Common myeloid progenitor, CD34-positive (primary cell): ENCODE results near the gene SENP8.
"Not testable (repeated sequence)": the region's sequence is repeated elsewhere in the genome, so short reads cannot be mapped to it uniquely, and the experiment has no call there.

Experiments
- CTCF ChIA-PET: fragments of 350-600 bp; sonication (Branson Sonifier 250); formaldehyde crosslinking; loops from one replicate; lab custom pipeline; 2021; ENCODE audit warnings: antibody characterized with exemption; lab: Charles Lee
- POLR2A ChIA-PET: fragments of 350-600 bp; sonication (Branson Sonifier 250); formaldehyde crosslinking; loops from one replicate; lab custom pipeline; 2021; ENCODE audit warnings: antibody characterized with exemption; lab: Charles Lee
- DNase-seq, 3 donors: peaks; one replicate each; pipeline versions ENCODE4 v3.0.0 to v3.0.0-alpha.2; 2013
- H3K27ac ChIP-seq, 2 experiments: 1 replicate in 1 of 2; 2 replicates in 1 of 2; pipeline ENCODE4 v1.7.0; 2013; ENCODE audit warnings: inconsistent platforms in 2 of 2, low read length in 2 of 2, mild to moderate bottlenecking in 2 of 2, low read depth in 1 of 2, moderate library complexity in 1 of 2; ENCODE audit not compliant: severe bottlenecking in 2 of 2, insufficient read depth in 1 of 2, poor library complexity in 1 of 2
- H3K27me3 ChIP-seq, 5 experiments: replicated peaks in 2 of 5; 1 replicate in 3 of 5; 2 replicates in 2 of 5; pipeline versions ENCODE4 v1.6.1 to v1.7.0; 2013; ENCODE audit warnings: low read length in 4 of 5, mild to moderate bottlenecking in 2 of 5, moderate library complexity in 2 of 5, inconsistent platforms in 1 of 5; ENCODE audit not compliant: insufficient read depth in 5 of 5, control insufficient read depth in 4 of 5
- H3K36me3 ChIP-seq, 4 experiments: 1 replicate in 2 of 4; 2 replicates in 2 of 4; pipeline versions ENCODE4 v1.6.1 to v1.7.0; 2013; ENCODE audit warnings: low read length in 3 of 4, control low read depth in 1 of 4, mild to moderate bottlenecking in 1 of 4; ENCODE audit not compliant: control insufficient read depth in 4 of 4, insufficient read depth in 4 of 4
- H3K4me1 ChIP-seq, 4 experiments: 1 replicate in 3 of 4; 2 replicates in 1 of 4; pipeline versions ENCODE4 v1.6.1 to v1.7.1; 2013; ENCODE audit warnings: low read length in 3 of 4, mild to moderate bottlenecking in 3 of 4, control low read depth in 1 of 4, inconsistent platforms in 1 of 4, moderate library complexity in 1 of 4; ENCODE audit not compliant: control insufficient read depth in 4 of 4, insufficient read depth in 4 of 4; ENCODE audit errors: control extremely low read depth in 1 of 4
- H3K4me3 ChIP-seq, 7 experiments: 1 replicate in 4 of 7; 2 replicates in 3 of 7; pipeline versions ENCODE4 v1.5.1 to v1.7.0; 2013; ENCODE audit warnings: mild to moderate bottlenecking in 7 of 7, low read length in 6 of 7, moderate library complexity in 6 of 7, inconsistent platforms in 2 of 7, low read depth in 2 of 7, control low read depth in 1 of 7; ENCODE audit not compliant: insufficient read depth in 4 of 7, control insufficient read depth in 1 of 7; ENCODE audit errors: extremely low read depth in 1 of 7
- H3K9me3 ChIP-seq, 5 experiments: 1 replicate in 4 of 5; 2 replicates in 1 of 5; pipeline versions ENCODE4 v1.6.1 to v1.7.1; 2013; ENCODE audit warnings: low read length in 4 of 5, mild to moderate bottlenecking in 2 of 5, inconsistent platforms in 1 of 5, low read depth in 1 of 5, moderate library complexity in 1 of 5; ENCODE audit not compliant: control insufficient read depth in 4 of 5, insufficient read depth in 2 of 5; ENCODE audit errors: control extremely low read depth in 1 of 5
- WGBS: methylation state at CpG from one replicate; pipeline ENCODE4 v1.1.5; 2013; ENCODE audit not compliant: insufficient coverage; 5-methylcytosine and 5-hydroxymethylcytosine counted together

Gene SENP8

GRCh38 chr15:72098040-72098439 lies 20.2 kb upstream of the SENP8 start:
- ChIA-PET CTCF (no interaction called here), POLR2A (no interaction called here)
- peaks cover 0 to 5% (median 0%) of the 10 kb centered on the region in 5 experiments for H3K9me3 ChIP-seq
- H3K27me3 ChIP-seq, result no peaks in the 10 kb centered on the region
- DNase-seq, result no peak
- peaks cover 0 to 4% (median 1%) of the 10 kb centered on the region in 4 experiments for H3K36me3 ChIP-seq
- no peak overlapping the region for H3K27ac ChIP-seq
- H3K4me1 ChIP-seq, result peaks cover 0 to under 1% (median 0%) of the 10 kb centered on the region in 4 experiments
- H3K4me3 ChIP-seq, result no peak overlapping the region

GRCh38 chr15:72099155-72099554 lies 19.0 kb upstream of the SENP8 start:
- Histone ChIP-seq H3K27ac (no peak overlapping the region), H3K36me3 (peaks cover 0 to 4% (median 1%) of the 10 kb centered on the region in 4 experiments), H3K9me3 (peaks cover 0 to 5% (median 0%) of the 10 kb centered on the region in 5 experiments), H3K4me1 (peaks cover 0 to 10% (median 0%) of the 10 kb centered on the region in 4 experiments), H3K4me3 (no peak overlapping the region), H3K27me3 (no peaks in the 10 kb centered on the region)
- CTCF ChIA-PET, result interaction anchor here (0.6 kb wide), 1 partner anchor 508 kb away, joined by 3 read pairs; no protein-coding TSS in a partner anchor
- 100% methylated on average over 2 of the region's 4 CpGs for WGBS
- DNase-seq, result no peak
- POLR2A ChIA-PET, result interaction anchor here (0.6 kb wide), 1 partner anchor 10 kb away, joined by 6 read pairs; no protein-coding TSS in a partner anchor

- CTCF ChIA-PET, H3K27ac ChIP-seq, POLR2A ChIA-PET, H3K36me3 ChIP-seq, DNase-seq, H3K4me3 ChIP-seq, H3K9me3 ChIP-seq, H3K27me3 ChIP-seq: not testable (repeated sequence)
- H3K4me1 ChIP-seq, result peaks cover 0 to 10% (median 0%) of the 10 kb centered on the region in 4 experiments
- WGBS, result no CpG with 5 or more reads among the region's 33 CpGs
Measured at GRCh38 chr15:72100551-72100950, 17.7 kb upstream of the SENP8 start.

- DNase-seq, result no peak
- Histone ChIP-seq H3K4me3 (no peak overlapping the region), H3K27me3 (no peaks in the 10 kb centered on the region), H3K4me1 (peaks cover 0 to 10% (median 0%) of the 10 kb centered on the region in 4 experiments), H3K9me3 (no peaks in the 10 kb centered on the region), H3K36me3 (no peaks in the 10 kb centered on the region), H3K27ac (no peak overlapping the region)
- 100% methylated on average over 2 of the region's 3 CpGs for WGBS
- ChIA-PET CTCF (interaction anchor here (0.8 kb wide), 1 partner anchor 51 kb away, joined by 3 read pairs; no protein-coding TSS in a partner anchor), POLR2A (interaction anchor here (0.6 kb wide), 1 partner anchor 123 kb away, joined by 7 read pairs; no protein-coding TSS in a partner anchor)
Measured at GRCh38 chr15:72105111-72105510, 13.1 kb upstream of the SENP8 start.

GRCh38 chr15:72106068-72106467 lies 12.1 kb upstream of the SENP8 start:
- CTCF ChIA-PET, result no interaction called here
- 100% methylated on average over 2 of the region's 2 CpGs for WGBS
- Histone ChIP-seq H3K4me3 (no peak overlapping the region), H3K36me3 (no peaks in the 10 kb centered on the region), H3K4me1 (peaks cover 0 to 10% (median 0%) of the 10 kb centered on the region in 4 experiments), H3K9me3 (no peaks in the 10 kb centered on the region), H3K27ac (no peak overlapping the region), H3K27me3 (no peaks in the 10 kb centered on the region)
- POLR2A ChIA-PET, result no interaction called here
- no peak for DNase-seq

- H3K4me1 ChIP-seq, result no peaks in the 10 kb centered on the region
- no peak overlapping the region for H3K27ac ChIP-seq
- H3K4me3 ChIP-seq, result no peak overlapping the region
- DNase-seq, result no peak
- no peaks in the 10 kb centered on the region for H3K9me3 ChIP-seq
- ChIA-PET CTCF (no interaction called here), POLR2A (no interaction called here)
- H3K27me3 ChIP-seq, result no peaks in the 10 kb centered on the region
- WGBS, result no CpG with 5 or more reads among the region's 3 CpGs
- H3K36me3 ChIP-seq, result no peaks in the 10 kb centered on the region
Measured at GRCh38 chr15:72110355-72110754, 7.8 kb upstream of the SENP8 start.

- Histone ChIP-seq H3K9me3 (no peaks in the 10 kb centered on the region), H3K4me3 (no peak overlapping the region), H3K27me3 (no peaks in the 10 kb centered on the region), H3K4me1 (peaks cover 5 to 12% (median 8%) of the 10 kb centered on the region in 4 experiments), H3K27ac (no peak overlapping the region), H3K36me3 (no peaks in the 10 kb centered on the region)
- no peak for DNase-seq
- WGBS, result 94% methylated on average over 2 of the region's 2 CpGs
- CTCF ChIA-PET, result no interaction called here
- POLR2A ChIA-PET, result no interaction called here
Measured at GRCh38 chr15:72112116-72112515, 6.1 kb upstream of the SENP8 start.
